Esophagus squamous epithelium (tissue), 4 donors: ENCODE results near the gene SLC35E4.
A peak's percentile ranks its signal among the peaks of the same experiment; 100 is the strongest.

Experiments used
- CTCF ChIP-seq, 6 experiments: fragments of 450-650 bp in 4 of 6; fragments of 200-600 bp in 2 of 6; sonication (generic) in 2 of 6; IDR thresholded peaks; one replicate each; pipeline ENCODE4 v1.5.1; 2016 to 2019; ENCODE audit warnings: antibody characterized with exemption in 6 of 6, mild to moderate bottlenecking in 4 of 6, moderate library complexity in 4 of 6
- POLR2A ChIP-seq, 4 donors: fragments of 450-650 bp; IDR thresholded peaks; one replicate each; pipeline ENCODE4 v1.6.1; 2017; ENCODE audit warnings: antibody characterized with exemption in 4 of 4, mild to moderate bottlenecking in 4 of 4, moderate library complexity in 3 of 4

- TF ChIP-seq CTCF (IDR thresholded peaks at IDR 0.05), result peak in 2 of 6 experiments; percentile 16 to 18
- TF ChIP-seq POLR2A (IDR thresholded peaks at IDR 0.05), result peak in 3 of 4 donors; percentile 61 to 79 (median 65)
These were observed at the start of gene SLC35E4 for GRCh38 chr22:30635273-30636225.
